Measurements from ENCODE around the gene GLRX3.

DNA sequence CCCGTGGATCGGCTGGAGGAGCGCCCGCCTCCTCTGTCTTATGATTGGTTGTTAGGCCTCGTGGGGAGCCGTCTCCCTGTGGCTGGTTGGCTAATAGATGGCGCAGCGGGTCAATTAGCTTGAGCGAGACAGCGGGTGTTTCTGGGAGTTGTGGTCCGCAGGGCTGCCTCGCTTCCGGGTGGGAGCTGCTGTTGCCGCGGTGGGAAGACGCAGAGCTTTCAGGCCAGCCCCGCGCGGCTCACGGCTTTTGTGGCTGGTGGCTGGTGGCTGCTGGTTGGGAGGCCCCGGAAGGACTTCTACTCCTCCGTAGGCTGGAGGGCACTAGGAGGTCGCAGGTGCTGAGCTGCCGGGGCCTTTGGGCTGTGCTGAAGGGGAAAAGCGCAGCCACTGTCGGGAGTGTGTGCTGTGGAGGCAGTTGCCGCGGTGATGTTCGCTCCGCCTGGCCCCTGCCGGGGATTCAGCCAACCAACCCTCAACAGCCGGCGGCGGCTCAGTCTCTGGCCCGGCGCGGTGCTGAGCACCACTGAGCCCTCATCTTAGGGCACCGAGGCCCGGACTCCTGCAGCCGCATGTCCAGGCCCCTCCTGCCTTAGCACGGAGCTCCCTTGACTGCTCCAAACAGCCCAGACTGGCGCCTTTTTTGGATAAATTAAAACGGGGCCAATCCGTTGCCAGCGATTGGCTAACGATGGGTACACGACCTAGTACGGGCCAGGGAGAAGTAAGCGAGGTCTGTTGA is 24.9 kb upstream of the GLRX3 start:
- TF ChIP-seq, protein P1, sequence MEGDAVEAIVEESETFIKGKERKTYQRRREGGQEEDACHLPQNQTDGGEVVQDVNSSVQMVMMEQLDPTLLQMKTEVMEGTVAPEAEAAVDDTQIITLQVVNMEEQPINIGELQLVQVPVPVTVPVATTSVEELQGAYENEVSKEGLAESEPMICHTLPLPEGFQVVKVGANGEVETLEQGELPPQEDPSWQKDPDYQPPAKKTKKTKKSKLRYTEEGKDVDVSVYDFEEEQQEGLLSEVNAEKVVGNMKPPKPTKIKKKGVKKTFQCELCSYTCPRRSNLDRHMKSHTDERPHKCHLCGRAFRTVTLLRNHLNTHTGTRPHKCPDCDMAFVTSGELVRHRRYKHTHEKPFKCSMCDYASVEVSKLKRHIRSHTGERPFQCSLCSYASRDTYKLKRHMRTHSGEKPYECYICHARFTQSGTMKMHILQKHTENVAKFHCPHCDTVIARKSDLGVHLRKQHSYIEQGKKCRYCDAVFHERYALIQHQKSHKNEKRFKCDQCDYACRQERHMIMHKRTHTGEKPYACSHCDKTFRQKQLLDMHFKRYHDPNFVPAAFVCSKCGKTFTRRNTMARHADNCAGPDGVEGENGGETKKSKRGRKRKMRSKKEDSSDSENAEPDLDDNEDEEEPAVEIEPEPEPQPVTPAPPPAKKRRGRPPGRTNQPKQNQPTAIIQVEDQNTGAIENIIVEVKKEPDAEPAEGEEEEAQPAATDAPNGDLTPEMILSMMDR (IDR thresholded peaks at IDR 0.05; ENCODE audit: low read depth, low read length): no peak
- no peak for TF ChIP-seq EZH2phosphoT487 (IDR thresholded peaks at IDR 0.05; ENCODE audit: low read depth)
